ENCODE results near the gene GALNT10. TPM values are rescaled to one million over a fixed set of nuclear protein-coding genes. Genes with fewer than 3 reads are reported as not detected.

The GALNT10 gene
- total RNA-seq, 2 experiments from 2014 or later: 24.6 to 30.0 TPM

- POLR2A ChIA-PET: no interaction called here
- CTCF ChIA-PET: interaction anchor here (1.3 kb wide), 2 partner anchors 86 to 203 kb away, joined by 3 to 4 read pairs; no protein-coding TSS in a partner anchor
Observed at GRCh38 chr5:154275566-154275965, 85.0 kb downstream of the GALNT10 start.

DNA sequence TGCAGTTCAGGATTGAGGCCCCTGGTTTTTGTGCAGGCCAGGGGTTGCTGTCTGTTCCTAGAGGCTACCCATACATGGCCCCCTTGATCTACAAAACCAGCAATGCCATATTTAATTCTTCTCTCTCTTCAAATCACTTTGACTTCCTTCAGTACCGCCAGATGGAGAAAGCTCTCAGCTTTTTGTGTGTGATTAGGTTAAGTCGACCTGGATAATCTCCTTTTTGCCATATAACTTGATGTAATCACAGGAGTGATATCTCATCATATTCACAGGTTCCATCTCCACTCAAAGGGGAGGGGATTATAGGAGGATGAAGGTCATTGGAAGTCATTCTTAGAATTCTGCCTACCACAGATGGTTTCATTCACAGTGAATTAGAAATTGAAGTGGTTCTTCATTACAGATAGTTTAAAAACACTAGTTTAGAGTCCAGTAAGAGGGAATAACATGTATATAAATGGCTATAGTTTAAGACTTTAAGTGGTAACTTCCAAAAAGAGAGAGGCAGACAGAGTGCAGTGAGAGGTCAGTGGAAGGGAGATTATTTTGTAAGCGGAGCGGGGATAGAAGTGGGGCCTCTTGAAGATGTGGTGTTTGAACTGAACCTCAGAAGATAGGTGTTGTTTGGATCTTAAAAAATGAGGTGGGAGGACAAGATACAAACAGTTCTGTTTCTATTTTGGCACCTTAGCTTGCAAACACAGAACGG is 85.9 kb downstream of the GALNT10 start:
- ChIA-PET CTCF (interaction anchor here (1.3 kb wide), 2 partner anchors 87 to 204 kb away, joined by 3 to 4 read pairs; no protein-coding TSS in a partner anchor), POLR2A (no interaction called here)

GRCh38 chr5:154276973-154277331 is 86.4 kb downstream of the GALNT10 start:
- ChIA-PET POLR2A (no interaction called here), CTCF (no interaction called here)

DNA sequence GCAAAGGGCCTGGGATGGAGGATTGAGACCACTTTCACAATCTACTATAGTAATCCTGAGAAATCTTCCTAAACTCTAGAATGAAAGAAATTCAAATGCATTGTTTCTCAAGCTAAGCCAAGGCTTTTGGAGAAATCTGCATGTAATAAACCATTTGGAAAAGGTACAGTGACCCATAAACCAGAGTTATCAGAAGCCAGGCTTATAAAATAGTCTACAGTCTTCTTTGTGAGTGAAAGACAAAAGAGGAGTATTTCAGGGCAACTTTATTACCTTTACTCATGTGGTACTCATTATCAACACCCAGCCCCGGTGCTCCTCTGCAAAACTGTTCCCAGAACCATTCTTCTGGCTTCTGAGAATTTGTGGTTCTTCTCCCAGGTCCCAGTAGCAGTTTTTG is 87.0 kb downstream of the GALNT10 start:
- ChIA-PET POLR2A (no interaction called here), CTCF (no interaction called here)

GRCh38 chr5:154278186-154278585 is 87.7 kb downstream of the GALNT10 start:
- CTCF ChIA-PET: no interaction called here
- POLR2A ChIA-PET: no interaction called here

DNA sequence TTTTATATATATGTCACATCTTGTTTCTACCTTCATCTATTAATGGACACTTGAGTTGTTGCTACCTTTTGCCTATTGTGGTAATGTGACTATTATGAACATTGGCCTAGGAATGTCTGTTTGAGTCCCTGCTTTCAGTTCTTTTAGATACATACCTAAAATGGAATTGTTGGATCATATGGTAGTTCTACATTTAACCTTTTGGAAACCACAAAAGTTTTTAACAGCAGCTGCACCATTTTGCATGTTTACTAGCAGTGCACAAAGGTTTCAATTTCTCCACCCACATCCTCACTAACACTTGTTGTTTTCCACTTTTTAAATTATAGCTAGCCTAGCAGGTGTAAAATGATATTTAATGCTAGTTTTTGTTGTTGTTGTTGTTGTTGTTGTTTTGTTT is 88.4 kb downstream of the GALNT10 start:
- ChIA-PET POLR2A (no interaction called here), CTCF (interaction anchor here (1.5 kb wide), 1 partner anchor 206 kb away, joined by 3 read pairs; no protein-coding TSS in a partner anchor)

DNA sequence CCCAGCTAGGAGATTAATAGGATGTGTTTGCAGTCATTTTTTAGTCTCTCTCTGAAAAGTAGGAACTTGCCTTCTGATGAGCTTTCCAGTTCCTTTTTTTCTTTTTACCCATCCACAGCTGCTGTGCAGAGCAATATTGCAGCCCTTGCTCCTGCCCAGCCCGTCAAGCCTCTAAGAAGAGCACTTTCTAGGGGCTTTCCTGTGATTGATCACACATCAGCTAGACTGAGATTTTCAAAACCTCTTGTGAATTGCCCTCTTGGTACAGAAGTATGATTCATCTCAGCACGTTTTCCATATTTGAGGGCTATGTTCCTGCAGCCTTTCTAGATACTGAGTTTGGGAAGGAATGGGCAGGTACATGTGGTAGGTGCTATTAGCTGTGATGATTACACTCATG is 93.9 kb downstream of the GALNT10 start:
- POLR2A ChIA-PET: no interaction called here
- CTCF ChIA-PET: no interaction called here

- CTCF ChIA-PET: interaction anchor here (0.6 kb wide), 1 partner anchor 238 kb away, joined by 3 read pairs; no protein-coding TSS in a partner anchor
- POLR2A ChIA-PET: no interaction called here
Observed at GRCh38 chr5:154285661-154286408, 95.3 kb downstream of the GALNT10 start.

DNA sequence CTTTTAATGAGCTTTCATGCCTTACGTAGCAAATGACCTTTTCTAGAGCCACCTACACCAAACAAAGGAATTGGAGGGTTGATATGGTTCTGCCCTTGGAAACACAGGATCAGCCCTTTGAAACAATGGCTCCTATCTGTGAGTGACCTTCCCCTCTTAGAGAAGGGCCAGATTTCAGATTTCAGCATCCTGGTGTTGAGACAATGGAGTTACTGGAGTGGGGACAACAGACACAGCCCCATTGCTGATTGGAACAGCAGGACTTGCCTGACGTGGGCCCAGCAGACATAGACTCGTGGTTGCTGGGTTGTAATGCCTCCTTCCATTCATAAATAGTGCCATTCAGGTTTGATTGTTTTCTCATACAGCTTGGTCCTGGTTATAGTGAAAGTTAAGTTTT is 96.0 kb downstream of the GALNT10 start:
- ChIA-PET CTCF (interaction anchor here (0.6 to 1.0 kb wide), 2 partner anchors 118 to 238 kb away, joined by 3 to 4 read pairs; no protein-coding TSS in a partner anchor), POLR2A (no interaction called here)

GRCh38 chr5:154287136-154287535 is 96.6 kb downstream of the GALNT10 start:
- CTCF ChIA-PET: interaction anchor here (1.0 to 1.1 kb wide), 2 partner anchors 90 to 118 kb away, joined by 3 to 4 read pairs; no protein-coding TSS in a partner anchor
- POLR2A ChIA-PET: no interaction called here

GRCh38 chr5:154288145-154288544 is 97.6 kb downstream of the GALNT10 start:
- POLR2A ChIA-PET: no interaction called here
- CTCF ChIA-PET: interaction anchor here (1.1 kb wide), 1 partner anchor 91 kb away, joined by 3 read pairs; no protein-coding TSS in a partner anchor

DNA sequence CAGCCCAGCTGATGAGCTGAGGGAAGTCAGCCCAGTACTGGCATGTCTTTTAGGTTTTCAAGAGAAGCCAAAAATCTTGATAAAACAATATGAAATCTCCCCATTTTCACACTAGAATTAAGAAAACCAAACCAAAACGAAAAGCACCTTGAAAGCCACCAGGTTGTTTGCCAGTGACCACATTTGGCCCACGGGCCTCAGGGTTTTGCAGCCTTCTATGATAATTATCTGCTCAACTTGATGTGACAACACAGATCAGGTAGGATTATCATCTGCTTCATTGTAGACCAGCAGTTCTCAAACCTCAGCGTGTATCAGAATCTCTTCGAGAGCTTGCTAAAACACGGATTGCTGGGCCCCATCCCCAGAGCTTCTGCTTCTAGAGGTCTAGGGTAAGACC is 101.4 kb downstream of the GALNT10 start:
- CTCF ChIA-PET: no interaction called here

GRCh38 chr5:154293219-154293618 is 102.7 kb downstream of the GALNT10 start:
- ChIA-PET POLR2A (no interaction called here), CTCF (no interaction called here)

More for the DNA sequence above, 101.4 kb downstream of the GALNT10 start:
- POLR2A ChIA-PET: no interaction called here

DNA sequence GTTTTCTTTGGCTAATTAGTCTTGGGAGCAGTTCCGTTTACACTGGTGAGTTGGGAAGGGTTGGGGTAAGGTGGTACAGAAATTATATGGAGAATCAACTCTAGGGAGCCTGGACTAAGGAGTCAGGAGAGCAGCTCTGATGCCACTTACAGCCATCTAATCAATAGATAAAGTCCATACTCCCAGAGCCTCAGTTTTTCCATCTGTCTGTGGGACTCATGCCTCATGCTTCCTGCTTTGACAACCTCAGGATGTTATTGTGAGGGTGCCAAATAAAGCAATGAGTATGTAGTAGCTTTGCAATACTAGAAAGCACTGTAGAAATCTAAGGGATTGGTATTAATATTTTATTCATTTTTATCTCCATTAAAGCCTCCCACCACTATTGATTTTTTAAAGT is 105.0 kb downstream of the GALNT10 start:
- ChIA-PET CTCF (no interaction called here), POLR2A (no interaction called here)

DNA sequence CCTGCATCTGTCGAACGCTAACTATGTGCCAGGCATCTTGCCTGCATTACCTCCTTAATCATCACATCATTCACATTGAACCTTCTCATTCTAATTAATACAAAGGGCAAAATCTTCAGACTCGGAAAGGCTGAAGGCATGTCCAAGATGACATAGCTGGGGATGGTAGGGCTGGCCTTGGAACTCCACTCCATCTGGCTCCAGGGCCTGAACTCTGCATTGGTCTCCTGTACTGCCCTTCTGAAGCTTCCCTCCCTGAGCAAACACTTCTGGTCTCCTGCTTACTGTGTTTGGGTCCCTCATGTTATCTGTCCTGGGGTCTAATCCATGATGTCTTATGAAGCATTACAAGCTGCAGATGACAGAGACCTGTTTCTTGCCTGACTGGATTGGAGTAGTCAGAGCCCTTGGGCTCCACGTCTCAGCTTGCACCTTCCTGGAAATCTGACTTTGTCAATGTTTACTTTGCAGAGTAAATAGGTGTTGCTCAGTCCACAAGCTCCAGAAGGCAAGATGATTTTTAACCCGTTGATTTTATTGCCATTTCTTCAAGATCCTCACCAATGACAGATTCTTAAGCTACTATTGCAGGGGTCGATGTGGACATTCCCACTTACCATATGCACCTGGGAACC is 106.1 kb downstream of the GALNT10 start:
- POLR2A ChIA-PET: no interaction called here
- CTCF ChIA-PET: no interaction called here

DNA sequence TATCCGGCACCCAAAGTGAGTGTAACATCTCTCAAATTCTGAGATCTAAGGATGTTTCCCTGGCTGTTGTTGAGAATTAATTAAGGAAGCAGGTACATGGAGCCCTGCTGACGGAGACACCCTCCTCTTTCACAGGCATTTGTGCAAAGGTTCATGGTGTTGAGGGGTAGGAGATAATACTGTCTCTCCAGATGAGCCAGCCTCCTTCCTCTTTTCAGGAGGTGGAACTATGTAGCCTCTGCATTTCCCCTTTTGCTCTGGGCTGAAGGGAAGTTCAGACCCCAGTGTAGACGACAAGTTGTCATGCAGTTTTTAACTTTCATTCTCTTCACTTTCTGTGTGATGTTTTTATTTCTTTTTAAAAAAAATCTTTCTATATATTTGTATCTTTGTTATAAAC is 107.5 kb downstream of the GALNT10 start:
- CTCF ChIA-PET: no interaction called here
- POLR2A ChIA-PET: no interaction called here

GRCh38 chr5:154300207-154300883 is 109.8 kb downstream of the GALNT10 start:
- POLR2A ChIA-PET: no interaction called here

DNA sequence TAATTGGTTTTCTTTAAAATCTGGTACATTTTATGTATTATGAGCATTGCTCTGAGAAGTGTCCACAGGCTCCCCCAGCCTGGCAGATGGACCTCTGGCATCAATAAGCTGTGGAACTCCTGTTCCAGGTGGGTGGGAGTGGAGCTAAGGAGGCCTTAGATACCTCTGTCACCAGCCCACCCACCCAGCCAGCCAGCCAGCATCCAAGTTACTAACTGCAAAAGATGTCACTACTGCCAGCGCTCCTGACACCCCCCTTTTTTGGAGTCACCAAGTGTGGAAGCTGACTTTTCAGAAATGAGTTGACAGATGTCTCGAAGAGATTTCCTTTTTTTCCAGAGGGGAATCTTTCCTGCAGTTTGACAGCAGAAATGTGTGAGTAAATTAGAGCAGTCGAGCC is 111.2 kb downstream of the GALNT10 start:
- ChIA-PET CTCF (no interaction called here), POLR2A (no interaction called here)

More at GRCh38 chr5:154300207-154300883, 109.8 kb downstream of the GALNT10 start:
- CTCF ChIA-PET: interaction anchor here (0.6 kb wide), 1 partner anchor 13 kb away, joined by 6 read pairs; no protein-coding TSS in a partner anchor

- ChIA-PET POLR2A (no interaction called here), CTCF (no interaction called here)
Observed at GRCh38 chr5:154302161-154302560, 111.6 kb downstream of the GALNT10 start.

DNA sequence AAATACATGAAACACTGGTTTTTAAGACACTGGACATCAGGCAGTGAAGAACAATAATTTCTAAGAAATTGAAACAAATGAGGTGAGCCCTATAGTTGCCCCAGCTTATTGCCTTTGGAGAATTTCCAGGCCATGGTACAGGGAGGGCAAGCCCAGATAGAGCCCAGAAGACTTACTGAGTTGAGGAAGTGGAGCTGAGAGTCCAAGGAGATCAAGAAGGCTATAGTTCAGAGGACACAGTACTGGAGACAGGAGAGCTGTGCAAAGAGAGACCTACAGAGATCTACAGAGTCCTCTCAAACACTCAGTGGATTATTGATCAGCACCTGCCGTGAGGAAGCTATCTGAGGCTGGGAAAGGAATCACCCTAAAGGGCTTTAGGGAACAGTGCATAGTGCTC is 112.6 kb downstream of the GALNT10 start:
- POLR2A ChIA-PET: no interaction called here

More for the DNA sequence above, 112.6 kb downstream of the GALNT10 start:
- CTCF ChIA-PET: no interaction called here
